ENCODE results near the gene PGAP1. TPM values are rescaled to one million over a fixed set of nuclear protein-coding genes. Genes with fewer than 3 reads are reported as not detected.

Gene PGAP1
- total and polyA plus RNA-seq, 10 of the 15 experiments (the other 5 are each of a cell fraction or from before 2014, with no cell fraction given): 0.75 to 4.7 (median 3.0) TPM

- TF ChIP-seq ZBTB11 (CRISPR knock-in tag; IDR thresholded peaks at IDR 0.05) (no peak), JUNB (IDR thresholded peaks at IDR 0.05) (no peak), E4F1 (IDR thresholded peaks at IDR 0.05; ENCODE audit: borderline replicate concordance, partially characterized antibody) (no peak), WRNIP1 (IDR thresholded peaks at IDR 0.05; ENCODE audit: borderline replicate concordance, low read depth, low read length) (no peak)
These were observed 27.5 kb upstream of the PGAP1 start (continued) for GRCh38 chr2:196954001-196954400.

- intact Hi-C loops (cut with micrococcal nuclease; ENCODE audit: unreplicated experiment) (no loop called here), in situ Hi-C loops (cut with MboI) (no loop called here)
- no peak for ATAC-seq
- Histone ChIP-seq H3K79me2 (ENCODE audit: control insufficient read depth, insufficient read depth, low read length) (no peaks in the 10 kb centered on the region), H3K9ac (ENCODE audit: control insufficient read depth, insufficient read depth, low read length) (no peak overlapping the region), H3K27me3 (replicated peaks in 1 of 2; ENCODE audit: control insufficient read depth in 2 of 2, insufficient read depth in 2 of 2, low read length in 1 of 2) (no peaks in the 10 kb centered on the region), H3K4me3 (no peak overlapping the region), H3K9me3 (replicated peaks; ENCODE audit: control insufficient read depth, insufficient read depth, low read length) (no peaks in the 10 kb centered on the region), H3K4me1 (ENCODE audit: control insufficient read depth, insufficient read depth, low read length) (no peaks in the 10 kb centered on the region), H3K36me3 (ENCODE audit: control insufficient read depth in 2 of 2, insufficient read depth in 2 of 2, low read length in 1 of 2) (no peaks in the 10 kb centered on the region; a peak in 1 of 4 replicates), H3K4me2 (ENCODE audit: control insufficient read depth, insufficient read depth) (no peak overlapping the region), H2AFZ (ENCODE audit: control insufficient read depth, low read depth, low read length) (no peak overlapping the region), H3K27ac (ENCODE audit: control insufficient read depth, insufficient read depth) (no peak overlapping the region), H4K20me1 (ENCODE audit: control insufficient read depth, insufficient read depth) (no peaks in the 10 kb centered on the region)
- no TSS peak for BruUV-seq (replicated peaks)
- DNase-seq (ENCODE audit: low read depth, low spot score): no peak
- ChIA-PET CTCF (no interaction called here), POLR2A (interaction anchor here (0.6 kb wide), 1 partner anchor 134 kb away, joined by 4 read pairs; no protein-coding TSS in a partner anchor), SMC1A (ENCODE audit: uncharacterized antibody, unreplicated experiment) (interaction anchor here (1.0 kb wide), 1 partner anchor 10 kb away, joined by 3 read pairs; no protein-coding TSS in a partner anchor), RAD21 (ENCODE audit: unreplicated experiment) (interaction anchor here (0.6 kb wide), 1 partner anchor 520 kb away, joined by 3 read pairs; no protein-coding TSS in a partner anchor)
- 91% methylated on average over 2 of the region's 2 CpGs for WGBS (ENCODE audit: insufficient coverage, insufficient replicate concordance, low lambda C conversion rate, missing lambda C conversion rate)
- FAIRE-seq: no peak
- TF ChIP-seq FOS (IDR thresholded peaks at IDR 0.05; ENCODE audit: borderline replicate concordance, extremely low read depth, insufficient read length) (no peak), PAX8 (IDR thresholded peaks at IDR 0.05) (no peak), EED (IDR thresholded peaks at IDR 0.05; ENCODE audit: low read depth) (no peak), RELB (IDR thresholded peaks at IDR 0.05; ENCODE audit: low read depth) (no peak), HDAC6 (IDR thresholded peaks at IDR 0.05; ENCODE audit: unreplicated experiment) (no peak), CEBPZ (IDR thresholded peaks at IDR 0.05; ENCODE audit: low read depth, low read length) (no peak), RELA (IDR thresholded peaks at IDR 0.05; ENCODE audit: borderline replicate concordance, partially characterized antibody) (no peak), BRCA1 (IDR thresholded peaks at IDR 0.05; ENCODE audit: low read depth, low read length) (no peak)
These were observed 26.4 kb upstream of the PGAP1 start for GRCh38 chr2:196952936-196953335.

All from GM12878 (cell line).